Measurements from ENCODE around the gene EDN2. TPM values are rescaled to one million over a fixed set of nuclear protein-coding genes. Genes with fewer than 3 reads are reported as not detected.

Gene EDN2
- total RNA-seq, 1 donor from 2014 or later: 0.80 TPM

DNA sequence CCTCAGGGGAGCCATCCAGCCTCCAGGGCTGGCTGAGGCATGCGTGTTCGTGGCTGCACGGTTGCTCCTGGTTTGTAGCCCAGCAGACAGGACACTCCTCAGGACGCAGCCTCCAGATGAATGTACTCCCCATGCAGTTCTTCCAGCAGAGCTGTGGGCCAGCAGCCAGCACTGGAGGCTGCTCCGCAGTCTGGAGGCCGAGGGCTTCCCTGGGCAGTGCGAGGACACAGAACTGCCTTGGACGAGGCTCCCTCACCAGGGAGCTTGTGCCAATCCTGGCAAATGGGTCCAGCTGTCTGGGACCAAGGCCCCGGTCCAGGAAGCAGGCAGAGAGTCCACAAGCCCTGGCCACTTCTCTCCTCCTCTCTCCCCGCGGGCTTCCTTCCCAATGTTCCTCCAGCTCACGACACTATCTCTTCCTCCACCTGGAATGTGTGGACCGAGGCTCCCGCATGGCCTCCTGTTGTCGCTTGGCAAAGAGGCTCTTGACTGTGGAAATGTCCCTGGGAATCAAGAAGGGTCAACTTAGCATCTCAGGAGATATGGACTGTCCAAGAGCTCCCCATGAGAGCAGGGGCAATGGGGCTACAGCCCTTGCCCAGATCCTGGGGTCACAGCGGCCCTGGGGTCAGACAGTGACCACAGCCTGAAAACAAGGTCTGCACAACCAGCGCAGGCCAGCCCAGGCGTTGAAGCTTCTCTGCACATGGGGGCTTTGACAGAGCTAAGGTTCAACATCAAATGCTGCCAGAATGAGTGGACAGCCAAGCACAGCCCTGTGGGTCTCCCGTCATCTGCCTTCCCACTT lies 5.3 kb downstream of the EDN2 start:
- DNase-seq (ENCODE audit: low spot score): peak; percentile 82
- no peak overlapping the region for H3K4me3 Mint-ChIP-seq (ENCODE audit: unreplicated experiment)
- TF ChIP-seq, protein P1, sequence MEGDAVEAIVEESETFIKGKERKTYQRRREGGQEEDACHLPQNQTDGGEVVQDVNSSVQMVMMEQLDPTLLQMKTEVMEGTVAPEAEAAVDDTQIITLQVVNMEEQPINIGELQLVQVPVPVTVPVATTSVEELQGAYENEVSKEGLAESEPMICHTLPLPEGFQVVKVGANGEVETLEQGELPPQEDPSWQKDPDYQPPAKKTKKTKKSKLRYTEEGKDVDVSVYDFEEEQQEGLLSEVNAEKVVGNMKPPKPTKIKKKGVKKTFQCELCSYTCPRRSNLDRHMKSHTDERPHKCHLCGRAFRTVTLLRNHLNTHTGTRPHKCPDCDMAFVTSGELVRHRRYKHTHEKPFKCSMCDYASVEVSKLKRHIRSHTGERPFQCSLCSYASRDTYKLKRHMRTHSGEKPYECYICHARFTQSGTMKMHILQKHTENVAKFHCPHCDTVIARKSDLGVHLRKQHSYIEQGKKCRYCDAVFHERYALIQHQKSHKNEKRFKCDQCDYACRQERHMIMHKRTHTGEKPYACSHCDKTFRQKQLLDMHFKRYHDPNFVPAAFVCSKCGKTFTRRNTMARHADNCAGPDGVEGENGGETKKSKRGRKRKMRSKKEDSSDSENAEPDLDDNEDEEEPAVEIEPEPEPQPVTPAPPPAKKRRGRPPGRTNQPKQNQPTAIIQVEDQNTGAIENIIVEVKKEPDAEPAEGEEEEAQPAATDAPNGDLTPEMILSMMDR (IDR thresholded peaks at IDR 0.05): no peak
- no peaks in the 10 kb centered on the region for H3K36me3 Mint-ChIP-seq (ENCODE audit: low read depth)
- no peak overlapping the region for H3K27ac Mint-ChIP-seq (ENCODE audit: unreplicated experiment)
- peaks cover 74% of the 10 kb centered on the region for H3K4me1 Mint-ChIP-seq (ENCODE audit: low read depth)
- no peaks in the 10 kb centered on the region for H3K27me3 Mint-ChIP-seq (ENCODE audit: low read depth)
- no peaks in the 10 kb centered on the region for H3K9me3 Mint-ChIP-seq (ENCODE audit: low read depth)

DNA sequence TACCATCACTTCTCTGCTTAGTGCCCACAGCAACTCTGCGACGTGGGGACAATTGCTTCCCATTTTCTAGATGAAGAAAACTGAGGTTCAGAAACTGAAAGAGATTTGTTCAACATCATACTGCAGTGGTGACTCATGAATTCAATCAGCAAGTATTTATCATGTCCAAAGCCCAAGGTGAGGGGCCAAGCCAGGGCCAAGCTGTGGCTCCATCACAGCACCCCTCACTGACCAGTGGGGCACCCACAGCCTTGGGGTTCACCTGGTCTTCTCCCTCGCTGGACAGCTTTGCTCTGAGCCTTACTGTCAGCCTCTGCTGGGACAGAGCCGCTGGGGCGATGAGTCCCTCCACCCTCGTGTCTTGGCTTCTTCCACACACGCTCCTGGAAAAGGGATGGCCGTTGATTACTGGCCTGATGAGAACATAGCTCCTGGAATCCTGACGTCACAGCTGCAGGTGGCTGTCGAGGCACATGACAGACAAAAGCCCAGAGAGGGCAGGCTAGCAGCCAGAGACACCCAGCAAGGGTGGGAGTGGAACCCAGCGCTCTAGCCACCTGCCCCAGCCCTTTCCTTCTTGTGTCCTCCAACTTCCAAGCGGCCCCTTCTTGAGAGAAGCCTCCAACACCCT lies 6.2 kb downstream of the EDN2 start:
- no peak overlapping the region for H3K27ac Mint-ChIP-seq (ENCODE audit: unreplicated experiment)
- TF ChIP-seq, protein P1 (IDR thresholded peaks at IDR 0.05): no peak
- no peaks in the 10 kb centered on the region for H3K9me3 Mint-ChIP-seq (ENCODE audit: low read depth)
- peaks cover 66% of the 10 kb centered on the region for H3K4me1 Mint-ChIP-seq (ENCODE audit: low read depth)
- H3K36me3 Mint-ChIP-seq (ENCODE audit: low read depth): no peaks in the 10 kb centered on the region
- DNase-seq (ENCODE audit: low spot score): peak; percentile 72
- no peak overlapping the region for H3K4me3 Mint-ChIP-seq (ENCODE audit: unreplicated experiment)
- no peaks in the 10 kb centered on the region for H3K27me3 Mint-ChIP-seq (ENCODE audit: low read depth)

DNA sequence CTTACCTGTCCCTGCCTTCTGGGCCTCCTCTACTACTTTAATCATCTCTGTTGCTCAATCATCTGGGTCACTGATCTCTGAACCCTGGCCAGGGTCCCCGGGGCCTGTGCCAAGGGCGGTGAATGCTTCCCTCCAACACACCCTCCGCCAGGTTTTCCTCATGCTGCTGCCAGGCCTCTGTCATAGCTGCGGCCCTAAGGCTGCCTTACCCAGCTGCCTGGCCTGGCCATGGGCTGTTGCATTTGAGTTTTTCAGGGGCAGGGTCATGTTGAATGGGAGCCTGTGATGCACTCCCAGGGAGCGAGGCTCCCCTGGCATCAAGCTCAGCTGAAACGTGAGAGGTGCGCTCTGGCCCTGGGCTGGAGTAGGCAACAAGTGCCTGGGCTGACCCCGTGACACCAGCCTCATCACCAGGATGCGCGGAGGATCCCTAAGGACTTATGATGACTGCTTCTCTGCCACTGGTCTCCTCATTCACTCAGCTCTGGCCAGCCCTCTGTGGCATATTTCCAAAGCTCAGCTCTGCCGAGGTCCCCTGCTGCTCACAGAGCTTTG lies 7.6 kb downstream of the EDN2 start:
- peak; percentile 60 for DNase-seq (ENCODE audit: low spot score)
- Mint-ChIP-seq H3K27me3 (ENCODE audit: low read depth) (peaks cover 2% of the 10 kb centered on the region), H3K4me1 (ENCODE audit: low read depth) (peaks cover 54% of the 10 kb centered on the region), H3K36me3 (ENCODE audit: low read depth) (no peaks in the 10 kb centered on the region), H3K9me3 (ENCODE audit: low read depth) (no peaks in the 10 kb centered on the region), H3K27ac (ENCODE audit: unreplicated experiment) (peak overlapping the region; percentile 22), H3K4me3 (ENCODE audit: unreplicated experiment) (no peak overlapping the region)
- TF ChIP-seq, protein P1 (IDR thresholded peaks at IDR 0.05): no peak

DNA sequence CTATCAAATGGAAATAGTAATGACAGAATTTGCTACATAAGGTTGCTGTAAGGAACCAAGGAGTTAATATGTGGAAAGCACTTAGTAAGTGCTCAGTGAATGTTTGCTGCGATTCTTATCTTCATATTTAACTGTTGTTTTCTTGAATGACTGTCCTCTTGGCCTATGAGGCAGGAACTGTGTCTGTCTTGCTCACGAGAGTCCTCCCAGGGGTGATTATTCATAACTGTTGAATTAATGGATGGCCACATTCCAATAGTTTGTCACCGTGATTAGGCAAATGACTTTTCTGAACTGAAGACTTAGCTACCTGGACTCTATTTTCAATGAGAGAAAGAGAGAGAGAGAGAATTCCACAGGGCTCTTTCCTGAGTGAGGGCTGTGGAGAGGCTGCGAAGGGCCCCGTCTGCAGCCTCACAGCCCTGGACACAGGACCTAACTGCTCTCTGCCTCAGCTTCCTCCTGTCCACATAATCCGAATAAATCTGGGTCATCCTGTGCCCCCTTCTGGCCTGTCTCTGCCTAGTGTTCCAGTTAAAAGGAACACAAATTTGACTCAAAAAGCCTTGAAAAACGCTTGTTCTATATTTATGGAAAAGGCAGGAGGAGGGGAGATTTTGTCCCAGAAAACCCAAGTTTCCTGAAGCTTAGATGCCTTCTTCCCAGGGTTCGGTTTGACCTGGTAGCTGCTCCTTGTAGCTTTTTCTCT lies 8.5 kb downstream of the EDN2 start:
- H3K27ac Mint-ChIP-seq (ENCODE audit: unreplicated experiment): peak overlapping the region; percentile 8

More for the DNA sequence above, 8.5 kb downstream of the EDN2 start:
- TF ChIP-seq, protein P1 (IDR thresholded peaks at IDR 0.05): peak; percentile 51
- H3K36me3 Mint-ChIP-seq (ENCODE audit: low read depth): no peaks in the 10 kb centered on the region
- no peaks in the 10 kb centered on the region for H3K9me3 Mint-ChIP-seq (ENCODE audit: low read depth)
- DNase-seq (ENCODE audit: low spot score): no peak
- no peak overlapping the region for H3K4me3 Mint-ChIP-seq (ENCODE audit: unreplicated experiment)
- H3K4me1 Mint-ChIP-seq (ENCODE audit: low read depth): peaks cover 52% of the 10 kb centered on the region
- peaks cover 2% of the 10 kb centered on the region for H3K27me3 Mint-ChIP-seq (ENCODE audit: low read depth)

All from chondrocyte (in vitro differentiated cells).